ENCODE measurements around the gene FAM180A. TPM values are rescaled to one million over a fixed set of nuclear protein-coding genes. Genes with fewer than 3 reads are reported as not detected.

FAM180A gene
- total RNA-seq, 1 experiment from 2014 or later: not detected

- Mint-ChIP-seq H3K4me1 (0 out of 2 replicates have a peak, but pooled peaks cover 5% of the 10 kb centered on the region), H3K36me3 (no peaks in the 10 kb centered on the region), H3K9me3 (peaks cover 14% of the 10 kb centered on the region), H3K27ac (no peak overlapping the region), H3K4me3 (no peak overlapping the region), H3K27me3 (ENCODE audit: low read depth) (no peaks in the 10 kb centered on the region; the same call in 1 of the 2 replicates)
- POLR2A ChIA-PET: no interaction called here
- DNase-seq (ENCODE audit: low spot score) (no peak), ATAC-seq (no peak)
- CTCF ChIA-PET: no interaction called here
- TF ChIP-seq ZNF416 (CRISPR knock-in tag; IDR thresholded peaks at IDR 0.05) (no peak), NR1H2 (CRISPR knock-in tag; IDR thresholded peaks at IDR 0.05) (no peak), MYBL2 (CRISPR knock-in tag; IDR thresholded peaks at IDR 0.05) (no peak), KAT7 (CRISPR knock-in tag; IDR thresholded peaks at IDR 0.05; ENCODE audit: borderline replicate concordance) (no peak), ZNF396 (CRISPR knock-in tag; IDR thresholded peaks at IDR 0.05; ENCODE audit: borderline replicate concordance) (no peak), ZNF138 (CRISPR knock-in tag; conservative IDR thresholded peaks at IDR 0.05) (no peak), ZBTB43 (CRISPR knock-in tag; IDR thresholded peaks at IDR 0.05) (no peak), ZNF532 (CRISPR knock-in tag; IDR thresholded peaks at IDR 0.05; ENCODE audit: borderline replicate concordance) (no peak), CBFB (CRISPR knock-in tag; IDR thresholded peaks at IDR 0.05; ENCODE audit: low read depth) (no peak), ZNF671 (CRISPR knock-in tag; IDR thresholded peaks at IDR 0.05) (no peak), MXD4 (CRISPR knock-in tag; IDR thresholded peaks at IDR 0.05; ENCODE audit: borderline replicate concordance) (no peak), NFYB (CRISPR knock-in tag; conservative IDR thresholded peaks at IDR 0.05; ENCODE audit: low read depth) (no peak), ZNF232 (CRISPR knock-in tag; IDR thresholded peaks at IDR 0.05) (no peak), NFE2L1 (CRISPR knock-in tag; IDR thresholded peaks at IDR 0.05) (no peak), HMGXB4 (CRISPR knock-in tag; IDR thresholded peaks at IDR 0.05) (no peak), NR3C1 (CRISPR knock-in tag; conservative IDR thresholded peaks at IDR 0.05; ENCODE audit: low read depth) (no peak), ERG (CRISPR knock-in tag; IDR thresholded peaks at IDR 0.05) (no peak), PRDM15 (CRISPR knock-in tag; IDR thresholded peaks at IDR 0.05) (no peak), SMAD3 (CRISPR knock-in tag; IDR thresholded peaks at IDR 0.05; ENCODE audit: borderline replicate concordance) (no peak), ETV6 (CRISPR knock-in tag; IDR thresholded peaks at IDR 0.05) (no peak)
Measured at GRCh38 chr7:135792363-135792668, 43.7 kb upstream of the FAM180A start.

Data from WTC11 (cell line).